ENCODE measurements around the gene CBX7.

The CBX7 gene

GRCh38 chr22:39090426-39091064, 61.9 kb downstream of the CBX7 start:
- DNase-seq: peak; percentile 84

DNA sequence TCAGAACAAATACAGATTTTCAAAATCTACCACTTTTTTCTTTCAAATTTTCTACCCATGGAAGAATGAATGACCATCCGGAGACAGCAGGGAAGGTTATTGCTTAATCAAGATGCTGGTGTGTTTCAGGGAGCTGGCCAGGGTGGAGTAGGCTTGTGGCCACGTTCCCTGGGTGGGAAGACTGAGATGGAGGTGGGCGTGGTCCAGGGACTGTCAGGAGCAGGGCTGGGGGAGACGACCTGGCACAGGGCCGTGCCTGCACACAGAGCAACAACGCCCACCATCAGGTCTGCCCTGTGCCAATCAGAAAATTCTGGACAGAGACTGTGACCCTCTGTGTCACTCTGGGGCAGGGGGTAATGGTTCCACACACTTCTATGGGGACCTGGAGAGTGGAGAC, 62.6 kb downstream of the CBX7 start:
- DNase-seq: no peak

DNA sequence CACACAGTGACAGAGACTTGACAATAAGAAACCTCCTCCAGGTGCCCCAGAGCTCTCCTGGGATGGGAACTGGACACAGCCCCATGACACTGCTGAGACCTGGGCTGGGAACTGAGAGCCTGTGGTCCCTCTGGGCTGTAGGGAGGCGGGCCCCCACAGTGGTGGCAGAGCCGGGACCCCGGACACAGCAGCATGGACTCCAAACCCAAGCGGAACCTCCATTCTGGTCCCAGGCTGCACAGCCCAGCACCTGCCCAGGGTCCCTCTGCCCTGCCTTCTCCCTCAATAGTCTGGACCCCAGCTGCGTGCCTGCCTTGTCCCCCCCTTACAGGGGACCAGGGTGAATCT, 63.8 kb downstream of the CBX7 start:
- no peak for DNase-seq

- no peak for DNase-seq
These were observed 64.4 kb downstream of the CBX7 start for GRCh38 chr22:39087881-39088684.

DNA sequence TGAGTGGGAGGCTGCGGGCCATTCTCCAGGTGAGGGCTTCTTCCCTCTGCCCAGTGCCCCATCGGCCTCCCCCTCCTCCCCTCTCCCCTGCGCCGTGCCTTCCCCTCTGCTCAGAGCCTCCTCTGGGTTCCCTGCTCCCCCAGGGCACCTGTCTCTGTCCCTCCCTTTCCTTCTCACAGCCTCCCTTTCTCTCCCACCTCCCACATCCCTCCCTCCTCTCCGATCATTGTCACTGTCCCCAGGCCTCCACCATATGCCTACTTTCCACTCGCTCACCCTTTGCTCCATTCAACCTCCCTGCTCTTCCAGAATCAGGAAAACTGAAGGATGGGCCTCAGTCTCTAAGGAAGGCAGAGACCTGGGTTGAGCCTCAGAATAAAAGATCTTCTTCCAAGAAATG, 65.4 kb downstream of the CBX7 start:
- no peak for DNase-seq

GRCh38 chr22:39084666-39085065, 67.8 kb downstream of the CBX7 start:
- DNase-seq: no peak

GRCh38 chr22:39083212-39084165, 69.0 kb downstream of the CBX7 start:
- DNase-seq: no peak

DNA sequence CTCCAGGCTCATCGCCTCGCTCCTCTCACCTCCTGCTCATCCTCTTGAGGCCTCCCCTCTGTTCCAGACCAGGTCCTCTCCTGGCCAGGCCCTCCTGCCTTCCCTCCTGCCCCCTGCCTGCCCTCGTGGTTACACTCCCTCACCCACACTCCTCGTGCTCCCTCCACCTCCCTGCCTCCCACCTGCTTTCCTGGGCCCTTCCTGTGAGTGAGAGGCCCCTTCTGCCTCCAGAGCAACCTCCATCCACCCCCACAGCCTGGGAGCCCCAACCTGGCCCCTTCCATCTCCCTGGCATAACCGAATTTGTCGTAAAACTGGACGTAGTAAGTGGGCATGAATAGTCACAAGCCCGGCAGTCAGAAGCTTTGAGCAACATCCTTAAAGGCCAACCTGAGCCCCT, 70.9 kb downstream of the CBX7 start:
- DNase-seq: no peak

DNA sequence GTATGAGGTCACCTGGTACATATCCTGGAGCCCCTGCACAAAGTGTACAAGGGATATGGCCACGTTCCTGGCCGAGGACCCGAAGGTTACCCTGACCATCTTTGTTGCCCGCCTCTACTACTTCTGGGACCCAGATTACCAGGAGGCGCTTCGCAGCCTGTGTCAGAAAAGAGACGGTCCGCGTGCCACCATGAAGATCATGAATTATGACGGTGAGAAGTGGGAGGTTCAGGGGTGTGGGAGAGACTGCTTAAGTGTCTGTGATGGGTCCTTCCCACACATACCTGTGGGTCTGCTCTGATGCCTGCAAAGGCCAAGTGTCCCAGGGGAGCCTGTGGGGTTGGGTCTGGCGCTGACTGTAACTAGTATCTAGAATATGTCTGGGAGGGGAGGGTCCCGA, 71.5 kb downstream of the CBX7 start:
- DNase-seq: no peak

All from stimulated activated naive CD4-positive, alpha-beta T cell treated with Interleukin-2 at 50 U/mL for 16 hours (primary cell).